K562 (cell line): ENCODE measurements around the gene HSPB6.

Experiments used
- IFI16 ChIP-seq: fragments of 250-450 bp; sonication (Bioruptor Pico); IDR thresholded peaks from 2 replicates; pipeline ENCODE4 v2.1.2; 2022; ENCODE audit warnings: mild to moderate bottlenecking, inconsistent platforms
- MCM2 ChIP-seq: fragments of 450-650 bp; IDR thresholded peaks from 2 replicates; pipeline ENCODE4 v1.6.1; 2017; ENCODE audit warnings: low read depth, mild to moderate bottlenecking
- RAD21 ChIP-seq, 2 experiments: fragments of 250-450 bp in 1 of 2; fragments of 450-650 bp in 1 of 2; sonication (Bioruptor Pico) in 1 of 2; formaldehyde crosslinking in 1 of 2; IDR thresholded peaks in 1 of 2; conservative IDR thresholded peaks in 1 of 2; 2 replicates each; pipeline versions ENCODE4 v1.4.0 to v1.8.0; 2020 to 2022; ENCODE audit warnings: mild to moderate bottlenecking in 2 of 2, moderate library complexity in 1 of 2
- ZBTB17 ChIP-seq: fragments of 450-650 bp; formaldehyde crosslinking; IDR thresholded peaks from 2 replicates; pipeline ENCODE4 v1.4.0; 2020; ENCODE audit warnings: mild to moderate bottlenecking
- TF ChIP-seq, protein P1 (sequence below), 2 experiments: fragments of 450-650 bp in 1 of 2; IDR thresholded peaks; 2 replicates each; pipeline ENCODE4 v1.6.1; 2011 to 2017; ENCODE audit warnings: low read depth in 2 of 2, antibody characterized with exemption in 1 of 2, borderline replicate concordance in 1 of 2, low read length in 1 of 2, mild to moderate bottlenecking in 1 of 2, mixed read lengths in 1 of 2; ENCODE audit not compliant: control insufficient read depth in 1 of 2
- TF ChIP-seq, protein P2 (sequence below), 3 experiments: IDR thresholded peaks in 2 of 3; conservative IDR thresholded peaks in 1 of 3; 2 replicates each; pipeline ENCODE4 v1.5.1; 2011 to 2012; ENCODE audit warnings: low read length in 3 of 3, mild to moderate bottlenecking in 3 of 3, control low read depth in 2 of 3, improper control_type of control experiment in 1 of 3, inconsistent platforms in 1 of 3, low read depth in 1 of 3, mixed read lengths in 1 of 3, moderate library complexity in 1 of 3; ENCODE audit not compliant: insufficient read depth in 2 of 3

DNA sequence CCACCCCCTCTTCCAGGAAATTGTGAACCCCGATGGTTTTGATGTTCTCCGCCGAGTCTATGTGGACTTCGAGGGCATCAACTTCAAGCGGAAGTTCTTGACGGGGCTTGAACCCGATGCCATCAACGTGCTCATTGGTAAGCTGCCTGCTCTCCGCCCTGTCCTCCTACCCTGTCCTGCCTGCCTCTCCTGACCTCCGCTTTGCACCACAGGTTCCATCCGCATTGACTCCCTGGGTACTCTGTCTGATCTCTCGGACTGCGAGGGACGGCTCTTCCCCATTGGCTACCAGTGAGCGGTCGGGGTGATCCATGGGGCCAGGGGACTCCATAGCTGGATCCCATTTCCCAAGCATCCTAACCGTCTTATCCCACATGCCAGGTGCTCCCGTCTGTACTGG, 26.5 kb downstream of the HSPB6 start:
- TF ChIP-seq, protein P1, sequence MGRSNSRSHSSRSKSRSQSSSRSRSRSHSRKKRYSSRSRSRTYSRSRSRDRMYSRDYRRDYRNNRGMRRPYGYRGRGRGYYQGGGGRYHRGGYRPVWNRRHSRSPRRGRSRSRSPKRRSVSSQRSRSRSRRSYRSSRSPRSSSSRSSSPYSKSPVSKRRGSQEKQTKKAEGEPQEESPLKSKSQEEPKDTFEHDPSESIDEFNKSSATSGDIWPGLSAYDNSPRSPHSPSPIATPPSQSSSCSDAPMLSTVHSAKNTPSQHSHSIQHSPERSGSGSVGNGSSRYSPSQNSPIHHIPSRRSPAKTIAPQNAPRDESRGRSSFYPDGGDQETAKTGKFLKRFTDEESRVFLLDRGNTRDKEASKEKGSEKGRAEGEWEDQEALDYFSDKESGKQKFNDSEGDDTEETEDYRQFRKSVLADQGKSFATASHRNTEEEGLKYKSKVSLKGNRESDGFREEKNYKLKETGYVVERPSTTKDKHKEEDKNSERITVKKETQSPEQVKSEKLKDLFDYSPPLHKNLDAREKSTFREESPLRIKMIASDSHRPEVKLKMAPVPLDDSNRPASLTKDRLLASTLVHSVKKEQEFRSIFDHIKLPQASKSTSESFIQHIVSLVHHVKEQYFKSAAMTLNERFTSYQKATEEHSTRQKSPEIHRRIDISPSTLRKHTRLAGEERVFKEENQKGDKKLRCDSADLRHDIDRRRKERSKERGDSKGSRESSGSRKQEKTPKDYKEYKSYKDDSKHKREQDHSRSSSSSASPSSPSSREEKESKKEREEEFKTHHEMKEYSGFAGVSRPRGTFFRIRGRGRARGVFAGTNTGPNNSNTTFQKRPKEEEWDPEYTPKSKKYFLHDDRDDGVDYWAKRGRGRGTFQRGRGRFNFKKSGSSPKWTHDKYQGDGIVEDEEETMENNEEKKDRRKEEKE (IDR thresholded peaks at IDR 0.05; ENCODE audit: borderline replicate concordance in 1 of 2, control insufficient read depth in 1 of 2, low read depth in 2 of 2, low read length in 1 of 2): no peak
- no peak for TF ChIP-seq ZBTB17 (CRISPR knock-in tag)
- TF ChIP-seq RAD21 (CRISPR knock-in tag; conservative IDR thresholded peaks at IDR 0.05 in 1 of 2, IDR thresholded peaks at IDR 0.05 in 1 of 2): no peak
- no peak for TF ChIP-seq IFI16 (CRISPR knock-in tag)
- TF ChIP-seq, protein P2, sequence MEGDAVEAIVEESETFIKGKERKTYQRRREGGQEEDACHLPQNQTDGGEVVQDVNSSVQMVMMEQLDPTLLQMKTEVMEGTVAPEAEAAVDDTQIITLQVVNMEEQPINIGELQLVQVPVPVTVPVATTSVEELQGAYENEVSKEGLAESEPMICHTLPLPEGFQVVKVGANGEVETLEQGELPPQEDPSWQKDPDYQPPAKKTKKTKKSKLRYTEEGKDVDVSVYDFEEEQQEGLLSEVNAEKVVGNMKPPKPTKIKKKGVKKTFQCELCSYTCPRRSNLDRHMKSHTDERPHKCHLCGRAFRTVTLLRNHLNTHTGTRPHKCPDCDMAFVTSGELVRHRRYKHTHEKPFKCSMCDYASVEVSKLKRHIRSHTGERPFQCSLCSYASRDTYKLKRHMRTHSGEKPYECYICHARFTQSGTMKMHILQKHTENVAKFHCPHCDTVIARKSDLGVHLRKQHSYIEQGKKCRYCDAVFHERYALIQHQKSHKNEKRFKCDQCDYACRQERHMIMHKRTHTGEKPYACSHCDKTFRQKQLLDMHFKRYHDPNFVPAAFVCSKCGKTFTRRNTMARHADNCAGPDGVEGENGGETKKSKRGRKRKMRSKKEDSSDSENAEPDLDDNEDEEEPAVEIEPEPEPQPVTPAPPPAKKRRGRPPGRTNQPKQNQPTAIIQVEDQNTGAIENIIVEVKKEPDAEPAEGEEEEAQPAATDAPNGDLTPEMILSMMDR (IDR thresholded peaks at IDR 0.05 in 2 of 3, conservative IDR thresholded peaks at IDR 0.05 in 1 of 3; ENCODE audit: insufficient read depth in 2 of 3, low read depth in 1 of 3, low read length in 3 of 3): no peak
- TF ChIP-seq MCM2: no peak
